Mesodermal cell (in vitro differentiated cells): ENCODE results near the gene APOH. TPM values are rescaled to one million over a fixed set of nuclear protein-coding genes. Genes with fewer than 3 reads are reported as not detected.

Experiments used
- H3K27ac ChIP-seq: 2 replicates; pipeline ENCODE4 v1.7.0; 2013; ENCODE audit warnings: mild to moderate bottlenecking, low read depth, low read length, moderate library complexity; ENCODE audit not compliant: severe bottlenecking
- H3K36me3 ChIP-seq: 2 replicates; pipeline ENCODE4 v1.7.1; 2013; ENCODE audit warnings: mild to moderate bottlenecking, low read length, moderate library complexity; ENCODE audit not compliant: control insufficient read depth, insufficient read depth
- H3K4me1 ChIP-seq: one replicate; pipeline ENCODE4 v1.7.1; 2013; ENCODE audit warnings: mild to moderate bottlenecking, low read length; ENCODE audit not compliant: insufficient read depth, control insufficient read depth, poor library complexity, severe bottlenecking
- H3K4me3 ChIP-seq: 2 replicates; pipeline ENCODE4 v1.7.0; 2013; ENCODE audit warnings: low read length, control low read depth, mild to moderate bottlenecking; ENCODE audit not compliant: insufficient read depth, poor library complexity, severe bottlenecking; ENCODE audit errors: extremely low read depth
- H3K9me3 ChIP-seq: 2 replicates; pipeline ENCODE4 v1.7.1; 2013; ENCODE audit warnings: mild to moderate bottlenecking, low read length, moderate library complexity; ENCODE audit not compliant: control insufficient read depth
- WGBS, 2 experiments: methylation state at CpG; one replicate each; pipeline ENCODE4 v1.1.5; 2013; ENCODE audit warnings: missing lambda C conversion rate in 2 of 2; ENCODE audit not compliant: insufficient coverage in 2 of 2; 5-methylcytosine and 5-hydroxymethylcytosine counted together
- polyA plus RNA-seq, 2 experiments: library from polyadenylated mRNA; stranded (reverse); fragments of 50-300 nt; gene quantifications; one replicate each; pipeline ENCODE4 v1.2.3, GENCODE V29; 2013

APOH gene
- not detected for polyA plus RNA-seq (2013, experiment 1 of 2)
- polyA plus RNA-seq (2013, experiment 2 of 2), result not detected

GRCh38 chr17:66228887-66229782 is at the start of gene APOH:
TSS of gene APOH (minus strand) at chr17:66229415. CDS start at chr17:66229379, 36 bp downstream.
- Histone ChIP-seq H3K36me3 (no peaks in the 10 kb centered on the region), H3K4me3 (no peak within 1 kb of the TSS), H3K9me3 (no peaks in the 10 kb centered on the region), H3K27ac (no peak within 1 kb of the TSS), H3K4me1 (no peaks in the 10 kb centered on the region)
- WGBS, 2 experiments, result 82 to 87% methylated on average over 7 to 13 of the region's 20 CpGs

GRCh38 chr17:66277191-66277590 is 48.0 kb upstream of the APOH start:
- no peak overlapping the region for H3K4me3 ChIP-seq
- WGBS, 2 experiments, result 65 to 87% methylated on average over 2 of the region's 2 CpGs
- no peaks in the 10 kb centered on the region for H3K9me3 ChIP-seq
- H3K36me3 ChIP-seq, result no peaks in the 10 kb centered on the region
- no peak overlapping the region for H3K27ac ChIP-seq
- H3K4me1 ChIP-seq, result peaks cover 29% of the 10 kb centered on the region

- no peak overlapping the region for H3K4me3 ChIP-seq
- peaks cover 6% of the 10 kb centered on the region for H3K9me3 ChIP-seq
- 89 to 92% methylated on average over 2 to 3 of the region's 3 CpGs for WGBS, 2 experiments
- peak overlapping the region; percentile 77 for H3K27ac ChIP-seq
- H3K4me1 ChIP-seq, result peaks cover 29% of the 10 kb centered on the region
- H3K36me3 ChIP-seq, result no peaks in the 10 kb centered on the region
These were observed 47.2 kb upstream of the APOH start for GRCh38 chr17:66276328-66276937.

GRCh38 chr17:66275651-66276050 is 46.4 kb upstream of the APOH start:
- WGBS, 2 experiments, result 63 to 65% methylated on average over 5 to 6 of the region's 6 CpGs
- H3K9me3 ChIP-seq, result peaks cover 8% of the 10 kb centered on the region
- H3K27ac ChIP-seq, result peak overlapping the region; percentile 77
- H3K36me3 ChIP-seq, result no peaks in the 10 kb centered on the region
- no peak overlapping the region for H3K4me3 ChIP-seq
- peaks cover 29% of the 10 kb centered on the region for H3K4me1 ChIP-seq

GRCh38 chr17:66273586-66273848 is 44.3 kb upstream of the APOH start:
- peaks cover 14% of the 10 kb centered on the region for H3K9me3 ChIP-seq
- no peak overlapping the region for H3K4me3 ChIP-seq
- H3K36me3 ChIP-seq, result no peaks in the 10 kb centered on the region
- H3K4me1 ChIP-seq, result peaks cover 29% of the 10 kb centered on the region
- peak overlapping the region; percentile 10 for H3K27ac ChIP-seq

- peak overlapping the region; percentile 80 for H3K27ac ChIP-seq
- H3K36me3 ChIP-seq, result no peaks in the 10 kb centered on the region
- H3K9me3 ChIP-seq, result peaks cover 14% of the 10 kb centered on the region
- no peak overlapping the region for H3K4me3 ChIP-seq
- H3K4me1 ChIP-seq, result peaks cover 29% of the 10 kb centered on the region
- no CpG with 5 or more reads among the region's 5 CpGs for WGBS, 2 experiments
These were observed 43.8 kb upstream of the APOH start for GRCh38 chr17:66272811-66273585.

GRCh38 chr17:66271512-66271911 is 42.3 kb upstream of the APOH start:
- H3K36me3 ChIP-seq, result no peaks in the 10 kb centered on the region
- no peak overlapping the region for H3K27ac ChIP-seq
- no peak overlapping the region for H3K4me3 ChIP-seq
- H3K4me1 ChIP-seq, result peaks cover 28% of the 10 kb centered on the region
- peaks cover 14% of the 10 kb centered on the region for H3K9me3 ChIP-seq
- 83 to 92% methylated on average over 2 to 3 of the region's 3 CpGs for WGBS, 2 experiments

GRCh38 chr17:66270106-66270505 is 40.9 kb upstream of the APOH start:
- Histone ChIP-seq H3K27ac (no peak overlapping the region), H3K4me3 (no peak overlapping the region), H3K4me1 (peaks cover 21% of the 10 kb centered on the region), H3K9me3 (peaks cover 14% of the 10 kb centered on the region), H3K36me3 (no peaks in the 10 kb centered on the region)
- WGBS, 2 experiments, result no CpG with 5 or more reads among the region's 2 CpGs

- Histone ChIP-seq H3K4me1 (peaks cover 11% of the 10 kb centered on the region), H3K9me3 (peaks cover 14% of the 10 kb centered on the region), H3K4me3 (no peak overlapping the region), H3K27ac (no peak overlapping the region), H3K36me3 (no peaks in the 10 kb centered on the region)
- 63 to 75% methylated on average over 3 to 4 of the region's 8 CpGs for WGBS, 2 experiments
These were observed 39.2 kb upstream of the APOH start for GRCh38 chr17:66268247-66268927.

- 100% methylated on average over 1 of the region's 5 CpGs; no CpG with 5 or more reads in 1 of the 2 experiments for WGBS, 2 experiments
- Histone ChIP-seq H3K9me3 (no peaks in the 10 kb centered on the region), H3K4me3 (no peak overlapping the region), H3K4me1 (no peaks in the 10 kb centered on the region), H3K27ac (no peak overlapping the region), H3K36me3 (no peaks in the 10 kb centered on the region)
These were observed 35.5 kb upstream of the APOH start for GRCh38 chr17:66264696-66265095.
